ENCODE results near the gene OPCML.

The OPCML gene

DNA sequence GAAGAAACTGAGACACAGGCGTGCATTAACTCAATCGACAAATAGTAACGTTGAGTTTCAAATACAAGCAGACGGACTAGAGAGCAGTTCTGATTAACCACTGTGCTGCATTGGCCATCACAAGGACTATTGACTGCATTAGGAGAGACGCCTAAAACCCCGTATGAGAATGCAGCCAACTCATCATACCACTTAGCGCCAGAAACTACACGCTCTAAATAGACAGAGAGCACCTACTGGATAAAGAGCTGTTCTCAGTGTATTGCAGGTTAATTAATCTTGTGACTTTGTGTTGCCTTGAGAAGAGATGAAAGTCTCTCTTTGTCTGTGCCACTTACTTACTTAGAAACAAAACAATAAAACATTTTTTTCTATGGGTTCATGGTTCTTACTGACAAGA lies 484.0 kb downstream of the OPCML start:
- CTCF ChIA-PET: interaction anchor here (0.7 to 1.3 kb wide), 2 partner anchors 31 to 34 kb away, joined by 3 to 4 read pairs; no protein-coding TSS in a partner anchor
- POLR2A ChIA-PET: no interaction called here
- TF ChIP-seq CTCF (IDR thresholded peaks at IDR 0.05; ENCODE audit: control extremely low read depth, extremely low read depth, low read depth, missing control alignments): no peak

DNA sequence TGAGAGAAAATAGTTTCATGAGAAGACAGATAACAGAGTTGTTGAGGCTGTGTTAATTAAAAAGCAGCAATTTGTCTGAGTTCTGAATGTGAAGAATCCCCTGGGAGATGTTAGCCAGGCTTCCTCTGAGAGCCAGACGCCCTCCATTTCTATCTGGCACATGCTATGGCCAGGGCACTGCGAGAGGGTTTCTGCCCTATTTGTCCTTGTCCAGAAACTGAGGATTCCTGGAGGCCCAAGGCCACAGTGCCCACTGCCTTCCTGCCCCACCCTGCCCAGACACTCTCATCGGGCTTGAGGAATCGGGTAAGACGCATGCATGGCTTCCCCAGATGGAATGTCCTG lies 484.6 kb downstream of the OPCML start:
- ChIA-PET POLR2A (no interaction called here), CTCF (interaction anchor here (1.3 kb wide), 1 partner anchor 34 kb away, joined by 4 read pairs; no protein-coding TSS in a partner anchor)
- TF ChIP-seq CTCF (IDR thresholded peaks at IDR 0.05; ENCODE audit: control extremely low read depth, extremely low read depth, low read depth, missing control alignments): no peak
- no peak for DNase-seq (ENCODE audit: extremely low spot score)

More for the DNA sequence above, 484.0 kb downstream of the OPCML start:
- no peak for DNase-seq (ENCODE audit: extremely low spot score)

- no peak for DNase-seq (ENCODE audit: extremely low spot score)
- CTCF ChIA-PET: no interaction called here
- no peak for TF ChIP-seq CTCF (IDR thresholded peaks at IDR 0.05; ENCODE audit: control extremely low read depth, extremely low read depth, low read depth, missing control alignments)
- POLR2A ChIA-PET: no interaction called here
Observed at GRCh38 chr11:133047036-133047770, 485.1 kb downstream of the OPCML start.

- POLR2A ChIA-PET: no interaction called here
- CTCF ChIA-PET: interaction anchor here (1.1 kb wide), 1 partner anchor 13 kb away, joined by 3 read pairs; no protein-coding TSS in a partner anchor
- TF ChIP-seq CTCF (IDR thresholded peaks at IDR 0.05; ENCODE audit: control extremely low read depth, extremely low read depth, low read depth, missing control alignments): no peak
Observed at GRCh38 chr11:133046252-133046651, 486.0 kb downstream of the OPCML start.

DNA sequence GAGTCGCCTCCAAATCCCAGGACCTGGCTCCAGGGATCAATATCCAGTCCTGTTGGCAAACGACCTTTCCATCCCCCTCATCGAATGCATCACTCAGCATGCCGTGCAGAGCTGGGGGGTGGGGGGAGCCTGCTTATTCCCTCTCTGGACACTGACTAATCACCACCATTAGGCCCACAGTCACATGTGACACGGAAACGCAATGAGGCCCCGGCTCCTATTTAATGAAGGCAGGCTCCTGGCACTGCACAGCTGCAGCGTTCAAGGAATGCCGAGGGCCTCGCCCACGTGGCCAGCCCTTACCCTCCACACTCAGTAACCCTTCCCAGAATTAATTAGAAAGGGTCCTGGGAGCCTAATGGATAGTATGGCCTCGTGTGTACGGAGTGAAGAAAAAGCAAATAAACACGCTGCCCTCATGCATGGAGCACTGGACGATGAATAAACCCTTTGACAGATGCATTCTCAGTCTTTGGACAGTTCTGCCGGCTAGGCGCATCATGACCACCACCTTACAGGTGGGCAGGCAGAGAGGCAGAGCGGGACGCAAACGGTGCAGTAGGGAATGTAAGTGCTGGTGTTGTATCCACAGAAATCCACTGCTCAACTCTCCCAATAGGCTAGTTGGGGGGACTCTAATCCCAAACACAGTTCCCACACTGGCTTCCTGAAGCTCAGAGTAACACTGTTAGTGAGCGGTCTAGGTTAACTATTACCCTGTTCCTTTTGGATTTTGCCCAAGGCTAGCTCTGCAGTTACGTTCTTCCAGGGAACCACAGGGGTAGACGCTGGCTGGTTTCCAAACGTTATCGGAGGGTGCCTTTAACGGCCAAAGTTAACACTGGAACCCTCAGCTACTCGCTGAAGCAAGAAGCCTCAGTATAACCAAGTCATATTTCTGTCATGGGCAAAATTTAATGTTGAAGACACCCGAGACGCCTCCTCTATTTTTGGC lies 490.1 kb downstream of the OPCML start:
- POLR2A ChIA-PET: no interaction called here
- CTCF ChIA-PET: no interaction called here
- DNase-seq (ENCODE audit: extremely low spot score): no peak
- TF ChIP-seq CTCF (IDR thresholded peaks at IDR 0.05; ENCODE audit: control extremely low read depth, extremely low read depth, low read depth, missing control alignments): no peak

More at GRCh38 chr11:133046252-133046651, 486.0 kb downstream of the OPCML start:
- no peak for DNase-seq (ENCODE audit: extremely low spot score)

DNA sequence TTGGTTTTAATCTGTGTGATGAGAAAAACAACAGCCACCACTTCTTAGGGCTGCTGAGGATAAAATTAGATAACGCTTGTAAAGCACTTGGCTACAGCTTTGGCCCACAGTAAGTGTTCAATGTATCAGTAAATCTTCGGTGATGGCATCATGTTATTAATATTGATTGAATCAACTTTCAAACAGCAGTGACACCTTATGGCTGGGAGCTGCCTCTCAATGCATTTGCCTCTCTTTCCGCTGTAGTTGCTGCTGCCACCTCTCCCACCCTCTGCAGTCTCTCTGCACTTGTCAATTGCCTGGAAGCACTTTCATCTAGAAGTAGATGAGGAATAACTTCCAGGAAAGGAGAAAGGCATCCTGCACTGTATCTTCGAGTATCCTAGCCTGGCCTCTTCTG lies 491.1 kb downstream of the OPCML start:
- CTCF ChIA-PET: no interaction called here
- POLR2A ChIA-PET: no interaction called here
- no peak for TF ChIP-seq CTCF (IDR thresholded peaks at IDR 0.05; ENCODE audit: control extremely low read depth, extremely low read depth, low read depth, missing control alignments)
- no peak for DNase-seq (ENCODE audit: extremely low spot score)
